Measurements from ENCODE around the gene ANAPC7.

ANAPC7 gene

DNA sequence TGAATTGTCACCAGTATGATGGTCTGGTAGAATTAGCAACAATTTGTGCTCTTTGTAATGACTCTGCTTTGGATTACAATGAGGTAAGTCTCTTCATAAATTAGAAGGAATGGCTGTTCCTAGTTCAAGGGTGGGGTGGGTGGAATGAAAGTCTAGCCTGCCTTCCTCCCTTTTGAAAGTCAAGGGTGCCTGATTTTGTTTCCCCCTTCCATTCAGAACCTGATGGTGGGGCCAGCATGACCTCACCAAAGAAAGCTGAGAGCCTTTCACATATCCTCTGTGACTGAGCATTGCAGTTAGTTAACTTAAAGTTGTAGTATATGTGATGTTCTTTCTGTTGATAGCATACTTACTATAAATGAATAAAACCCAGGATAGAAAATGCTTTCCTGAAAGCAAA is 70.3 kb downstream of the ANAPC7 start:
- no peak overlapping the region for H3K9ac ChIP-seq (ENCODE audit: low read length)
- H3K36me3 ChIP-seq (replicated peaks; ENCODE audit: low read depth, low read length) = peaks cover 88% of the 10 kb centered on the region
- peaks cover 6% of the 10 kb centered on the region for H3K4me1 ChIP-seq (ENCODE audit: low read length)
- no peak overlapping the region for H2AFZ ChIP-seq (ENCODE audit: low read depth, low read length)
- H3K27me3 ChIP-seq (ENCODE audit: low read depth, low read length) = no peaks in the 10 kb centered on the region
- H3K79me2 ChIP-seq (ENCODE audit: low read length) = peaks cover 71% of the 10 kb centered on the region
- TF ChIP-seq, protein P1, sequence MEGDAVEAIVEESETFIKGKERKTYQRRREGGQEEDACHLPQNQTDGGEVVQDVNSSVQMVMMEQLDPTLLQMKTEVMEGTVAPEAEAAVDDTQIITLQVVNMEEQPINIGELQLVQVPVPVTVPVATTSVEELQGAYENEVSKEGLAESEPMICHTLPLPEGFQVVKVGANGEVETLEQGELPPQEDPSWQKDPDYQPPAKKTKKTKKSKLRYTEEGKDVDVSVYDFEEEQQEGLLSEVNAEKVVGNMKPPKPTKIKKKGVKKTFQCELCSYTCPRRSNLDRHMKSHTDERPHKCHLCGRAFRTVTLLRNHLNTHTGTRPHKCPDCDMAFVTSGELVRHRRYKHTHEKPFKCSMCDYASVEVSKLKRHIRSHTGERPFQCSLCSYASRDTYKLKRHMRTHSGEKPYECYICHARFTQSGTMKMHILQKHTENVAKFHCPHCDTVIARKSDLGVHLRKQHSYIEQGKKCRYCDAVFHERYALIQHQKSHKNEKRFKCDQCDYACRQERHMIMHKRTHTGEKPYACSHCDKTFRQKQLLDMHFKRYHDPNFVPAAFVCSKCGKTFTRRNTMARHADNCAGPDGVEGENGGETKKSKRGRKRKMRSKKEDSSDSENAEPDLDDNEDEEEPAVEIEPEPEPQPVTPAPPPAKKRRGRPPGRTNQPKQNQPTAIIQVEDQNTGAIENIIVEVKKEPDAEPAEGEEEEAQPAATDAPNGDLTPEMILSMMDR (IDR thresholded peaks at IDR 0.05; ENCODE audit: low read depth, low read length) = no peak
- no peak for TF ChIP-seq EZH2phosphoT487 (IDR thresholded peaks at IDR 0.05; ENCODE audit: low read depth)
- no peak overlapping the region for H3K4me3 ChIP-seq (ENCODE audit: low read length)
- H3K4me2 ChIP-seq (ENCODE audit: low read length) = no peak overlapping the region
- H3K9me3 ChIP-seq (ENCODE audit: insufficient read depth, low read length) = no peaks in the 10 kb centered on the region
- H3K27ac ChIP-seq (ENCODE audit: low read length) = no peak overlapping the region
- peaks cover 43% of the 10 kb centered on the region for H4K20me1 ChIP-seq (ENCODE audit: insufficient read depth, low read length)

DNA sequence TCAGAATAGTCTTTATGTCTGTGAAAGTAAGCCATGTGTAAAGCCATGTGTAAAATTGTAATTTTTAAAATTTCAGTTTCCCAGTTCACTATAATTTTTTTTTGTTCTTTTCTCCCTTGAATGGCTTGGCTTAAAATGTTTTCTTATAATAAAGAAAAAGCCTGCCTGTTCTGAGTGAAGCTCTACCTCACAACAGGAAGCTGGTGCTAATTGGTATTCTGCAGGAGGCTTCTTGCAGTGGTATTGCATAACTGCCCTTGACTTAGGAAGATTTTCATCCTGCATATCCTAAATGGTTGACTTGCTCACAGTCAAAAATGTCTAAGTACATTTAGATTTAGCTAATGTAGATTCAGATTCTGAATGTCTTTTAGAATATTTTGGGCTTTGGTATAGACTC is 73.0 kb downstream of the ANAPC7 start:
- H4K20me1 ChIP-seq (ENCODE audit: insufficient read depth, low read length) = peaks cover 36% of the 10 kb centered on the region
- no peak overlapping the region for H3K9ac ChIP-seq (ENCODE audit: low read length)
- no peak for TF ChIP-seq EZH2phosphoT487 (IDR thresholded peaks at IDR 0.05; ENCODE audit: low read depth)
- TF ChIP-seq, protein P1 (IDR thresholded peaks at IDR 0.05; ENCODE audit: low read depth, low read length) = no peak
- no peaks in the 10 kb centered on the region for H3K27me3 ChIP-seq (ENCODE audit: low read depth, low read length)
- H3K9me3 ChIP-seq (ENCODE audit: insufficient read depth, low read length) = no peaks in the 10 kb centered on the region
- peaks cover 86% of the 10 kb centered on the region for H3K36me3 ChIP-seq (replicated peaks; ENCODE audit: low read depth, low read length)
- H3K4me2 ChIP-seq (ENCODE audit: low read length) = no peak overlapping the region
- H3K79me2 ChIP-seq (ENCODE audit: low read length) = peaks cover 82% of the 10 kb centered on the region
- no peaks in the 10 kb centered on the region for H3K4me1 ChIP-seq (ENCODE audit: low read length)
- H3K27ac ChIP-seq (ENCODE audit: low read length) = no peak overlapping the region
- no peak overlapping the region for H2AFZ ChIP-seq (ENCODE audit: low read depth, low read length)
- no peak overlapping the region for H3K4me3 ChIP-seq (ENCODE audit: low read length)

DNA sequence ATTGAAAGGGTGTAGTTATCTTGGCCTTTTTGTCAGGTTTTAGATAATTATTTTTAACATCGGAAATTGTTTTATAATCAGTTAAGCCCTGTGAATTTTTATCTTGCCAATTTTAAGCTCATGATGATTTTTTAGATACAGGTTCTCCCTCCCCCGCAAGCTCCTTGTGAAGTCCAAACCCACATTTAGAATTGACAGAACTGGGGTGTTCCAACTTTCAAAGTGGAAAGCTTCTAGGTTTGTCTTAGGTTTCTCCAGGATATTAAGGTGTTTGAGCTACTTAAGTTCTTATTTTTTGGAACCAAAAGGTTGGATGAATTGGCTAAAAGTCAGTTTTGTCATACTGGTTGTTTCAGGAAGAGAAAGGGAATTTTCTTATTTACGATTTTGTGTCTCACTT is 73.4 kb downstream of the ANAPC7 start:
- Histone ChIP-seq H3K4me1 (ENCODE audit: low read length) (no peaks in the 10 kb centered on the region), H3K27ac (ENCODE audit: low read length) (no peak overlapping the region), H3K36me3 (replicated peaks; ENCODE audit: low read depth, low read length) (peaks cover 83% of the 10 kb centered on the region), H3K27me3 (ENCODE audit: low read depth, low read length) (no peaks in the 10 kb centered on the region), H3K9ac (ENCODE audit: low read length) (no peak overlapping the region), H3K4me2 (ENCODE audit: low read length) (no peak overlapping the region), H2AFZ (ENCODE audit: low read depth, low read length) (no peak overlapping the region), H3K4me3 (ENCODE audit: low read length) (no peak overlapping the region), H3K79me2 (ENCODE audit: low read length) (peaks cover 82% of the 10 kb centered on the region), H4K20me1 (ENCODE audit: insufficient read depth, low read length) (peaks cover 36% of the 10 kb centered on the region), H3K9me3 (ENCODE audit: insufficient read depth, low read length) (no peaks in the 10 kb centered on the region)
- no peak for TF ChIP-seq EZH2phosphoT487 (IDR thresholded peaks at IDR 0.05; ENCODE audit: low read depth)
- TF ChIP-seq, protein P1 (IDR thresholded peaks at IDR 0.05; ENCODE audit: low read depth, low read length) = no peak

DNA sequence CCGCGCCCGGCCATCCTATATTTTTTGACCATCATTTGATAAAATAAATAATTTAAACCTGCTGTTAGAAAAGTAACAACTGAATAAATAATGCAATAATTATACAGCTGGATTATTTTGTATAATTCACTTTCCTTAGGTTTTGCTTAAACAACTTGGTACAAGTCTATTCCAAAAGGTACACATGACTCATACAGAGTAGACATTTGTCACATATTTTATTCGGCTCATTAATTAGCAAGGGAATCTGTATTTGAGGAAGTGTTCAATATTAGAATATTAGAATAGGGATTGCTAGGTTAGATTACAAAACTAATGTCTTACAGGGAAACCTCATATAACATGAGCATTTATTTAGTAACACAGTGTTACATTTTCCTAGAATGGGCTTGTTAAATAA is 73.8 kb downstream of the ANAPC7 start:
- H2AFZ ChIP-seq (ENCODE audit: low read depth, low read length) = no peak overlapping the region
- H3K4me2 ChIP-seq (ENCODE audit: low read length) = no peak overlapping the region
- TF ChIP-seq, protein P1 (IDR thresholded peaks at IDR 0.05; ENCODE audit: low read depth, low read length) = no peak
- no peak for TF ChIP-seq EZH2phosphoT487 (IDR thresholded peaks at IDR 0.05; ENCODE audit: low read depth)
- H3K36me3 ChIP-seq (replicated peaks; ENCODE audit: low read depth, low read length) = peaks cover 78% of the 10 kb centered on the region
- H3K4me3 ChIP-seq (ENCODE audit: low read length) = no peak overlapping the region
- H3K9me3 ChIP-seq (ENCODE audit: insufficient read depth, low read length) = no peaks in the 10 kb centered on the region
- peaks cover 83% of the 10 kb centered on the region for H3K79me2 ChIP-seq (ENCODE audit: low read length)
- no peak overlapping the region for H3K9ac ChIP-seq (ENCODE audit: low read length)
- no peak overlapping the region for H3K27ac ChIP-seq (ENCODE audit: low read length)
- H3K27me3 ChIP-seq (ENCODE audit: low read depth, low read length) = no peaks in the 10 kb centered on the region
- peaks cover 36% of the 10 kb centered on the region for H4K20me1 ChIP-seq (ENCODE audit: insufficient read depth, low read length)
- no peaks in the 10 kb centered on the region for H3K4me1 ChIP-seq (ENCODE audit: low read length)
